Left renal cortex interstitium (tissue), 4 donors: Measurements from ENCODE around the gene FOXO6. TPM values are rescaled to one million over a fixed set of nuclear protein-coding genes. Genes with fewer than 3 reads are reported as not detected.

ENCODE experiments used
- DNase-seq, 4 donors: peaks; one replicate each; pipeline ENCODE4 v3.0.0-alpha.2; 2013; ENCODE audit warnings: low read depth in 4 of 4, low spot score in 2 of 4, missing footprints in 1 of 4
- polyA plus RNA-seq, 4 donors: library from polyadenylated mRNA; unstranded; fragments of 120-200 nt; gene quantifications; one replicate each; pipeline ENCODE4 v1.2.1, GENCODE V29; 2013; ENCODE audit not compliant: insufficient read length in 4 of 4

The FOXO6 gene
- polyA plus RNA-seq, result 1 to 10 TPM; 1.6 to 3.2 (median 2.4) TPM

- peak; percentile 89 to 95 (median 92) for DNase-seq
These were observed at the start of gene FOXO6 for GRCh38 chr1:41360786-41361494. TSS of gene FOXO6 (plus strand) at chr1:41361434.

GRCh38 chr1:41312991-41313645, 48.1 kb upstream of the FOXO6 start:
- no peak for DNase-seq

GRCh38 chr1:41313661-41314131, 47.5 kb upstream of the FOXO6 start:
- no peak for DNase-seq

GRCh38 chr1:41314376-41315145, 46.7 kb upstream of the FOXO6 start:
- no peak for DNase-seq

GRCh38 chr1:41315146-41315822, 46.0 kb upstream of the FOXO6 start:
- DNase-seq, result no peak

GRCh38 chr1:41315871-41316270, 45.4 kb upstream of the FOXO6 start:
- no peak for DNase-seq

- no peak for DNase-seq
These were observed 43.9 kb upstream of the FOXO6 start for GRCh38 chr1:41317361-41317760.

- no peak for DNase-seq
These were observed 43.1 kb upstream of the FOXO6 start for GRCh38 chr1:41318135-41318534.

- DNase-seq, result no peak
These were observed 42.0 kb upstream of the FOXO6 start for GRCh38 chr1:41319106-41319755.

GRCh38 chr1:41319807-41320711, 41.2 kb upstream of the FOXO6 start:
- DNase-seq, result no peak

- DNase-seq, result no peak
These were observed 40.1 kb upstream of the FOXO6 start for GRCh38 chr1:41320895-41321676.

- DNase-seq, result no peak
These were observed 39.1 kb upstream of the FOXO6 start for GRCh38 chr1:41322101-41322661.

- DNase-seq, result no peak
These were observed 38.4 kb upstream of the FOXO6 start for GRCh38 chr1:41322835-41323234.

- DNase-seq, result no peak
These were observed 38.0 kb upstream of the FOXO6 start for GRCh38 chr1:41323243-41323642.

GRCh38 chr1:41325801-41326200, 35.4 kb upstream of the FOXO6 start:
- no peak for DNase-seq

GRCh38 chr1:41327383-41327999, 33.7 kb upstream of the FOXO6 start:
- no peak for DNase-seq

- no peak for DNase-seq
These were observed 33.1 kb upstream of the FOXO6 start for GRCh38 chr1:41328001-41328615.
